ENCODE measurements around the gene DDX1.

GRCh38 chr2:15623481-15623796 is 31.8 kb downstream of the DDX1 start:
- TF ChIP-seq CTCF (IDR thresholded peaks at IDR 0.05) (no peak), POLR2A (IDR thresholded peaks at IDR 0.05) (no peak)

Data from ovary (tissue), 3 donors.